ENCODE results near the gene ELP4.

Gene ELP4

GRCh38 chr11:31824879-31825837, 315.6 kb downstream of the ELP4 start:
- DNase-seq (ENCODE audit: low read depth in 2 of 2) = no peak

DNA sequence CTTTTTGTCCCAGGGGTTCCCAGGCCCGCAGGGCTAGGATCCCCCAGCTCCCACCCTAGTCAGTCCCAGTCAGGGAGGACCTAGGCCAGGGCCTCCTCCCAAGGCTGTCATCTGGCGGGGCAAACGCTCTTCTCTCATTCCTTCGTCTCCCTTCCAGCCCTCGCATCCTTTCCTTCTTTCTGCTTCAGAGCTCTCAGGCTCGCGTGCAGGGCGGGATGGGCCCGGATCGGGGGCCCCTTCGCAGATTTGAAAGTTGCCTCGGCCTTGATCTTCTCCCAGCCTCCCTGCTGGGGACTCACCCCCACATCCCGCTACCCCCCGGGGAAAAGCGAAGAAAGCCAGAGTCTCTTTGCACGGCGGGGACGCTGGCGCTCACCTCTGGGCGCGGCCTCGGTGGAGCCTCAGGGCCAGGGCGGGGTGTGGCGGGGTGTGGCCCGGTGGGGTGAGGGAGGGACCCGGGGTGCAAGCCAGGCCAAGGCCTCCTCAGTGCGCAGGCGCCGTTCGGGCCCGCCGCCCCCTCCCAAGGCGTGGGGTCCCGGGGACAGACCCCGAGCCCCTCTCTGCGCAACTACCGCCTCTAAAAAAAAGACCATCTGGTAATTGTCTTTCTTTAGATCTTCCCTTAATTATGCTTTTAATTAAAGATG, 316.4 kb downstream of the ELP4 start:
- DNase-seq (ENCODE audit: low read depth in 2 of 2) = no peak

- DNase-seq (ENCODE audit: low read depth in 2 of 2) = no peak
Observed at GRCh38 chr11:31826536-31827438, 317.2 kb downstream of the ELP4 start.

DNA sequence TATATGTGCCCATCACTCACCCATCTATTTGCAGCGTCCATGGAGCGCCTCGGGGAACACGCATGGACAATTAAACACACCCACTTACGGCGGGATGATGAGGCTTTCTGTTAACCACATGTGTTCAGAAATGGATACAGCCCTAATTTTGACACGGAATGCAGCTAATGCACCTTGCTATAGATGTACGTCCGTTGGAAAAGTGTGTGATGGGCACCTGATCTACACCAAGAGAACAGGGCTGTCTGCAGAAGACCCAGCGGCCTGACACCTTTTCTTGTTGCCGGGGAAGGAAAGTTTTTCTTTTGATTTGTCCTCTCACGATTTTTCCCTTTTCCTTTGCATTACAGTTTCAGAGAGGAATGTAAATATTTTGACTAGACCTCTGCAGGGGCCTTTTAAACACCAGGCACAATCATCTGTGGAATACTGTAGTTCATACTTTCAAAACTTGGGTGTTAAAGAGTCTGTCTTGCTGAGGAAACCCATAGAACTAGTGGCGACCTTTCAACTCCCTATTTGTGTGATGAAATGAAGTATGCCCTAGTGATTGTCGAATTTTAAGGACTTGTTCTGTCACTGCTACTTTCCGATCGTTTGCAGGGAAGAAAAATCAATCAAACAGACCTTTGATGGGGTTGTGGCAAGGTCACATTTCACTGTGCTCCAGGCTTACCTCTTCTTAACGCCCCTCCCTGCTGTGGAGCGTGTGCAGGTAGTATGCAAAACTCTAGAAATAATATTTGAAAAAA, 318.1 kb downstream of the ELP4 start:
- DNase-seq (ENCODE audit: low read depth in 2 of 2) = no peak

- DNase-seq (ENCODE audit: low read depth in 2 of 2) = no peak
Observed at GRCh38 chr11:31828217-31828616, 318.6 kb downstream of the ELP4 start.

- no peak for DNase-seq (ENCODE audit: low read depth in 2 of 2)
Observed at GRCh38 chr11:31830406-31830805, 320.8 kb downstream of the ELP4 start.

GRCh38 chr11:31834237-31834636, 324.7 kb downstream of the ELP4 start:
- no peak for DNase-seq (ENCODE audit: low read depth in 2 of 2)

Measured in activated CD4-positive, alpha-beta T cell treated with anti-CD3 and anti-CD28 coated beads for 24 hours (primary cell).